ENCODE data around the gene ERBB4.

Gene ERBB4

GRCh38 chr2:212073360-212073759, 465.2 kb downstream of the ERBB4 start:
- H3K27me3 ChIP-seq (ENCODE audit: control insufficient read depth in 3 of 3, insufficient read depth in 3 of 3, low read depth in 1 of 3, low read length in 3 of 3): no peaks in the 10 kb centered on the region
- H3K18ac ChIP-seq (ENCODE audit: low read length): no peak overlapping the region
- H3K23ac ChIP-seq (ENCODE audit: low read depth, low read length, poor library complexity): no peak overlapping the region
- H3K14ac ChIP-seq (ENCODE audit: low read length): no peak overlapping the region
- no peak overlapping the region for H3K9ac ChIP-seq (ENCODE audit: low read depth, low read length, poor library complexity)
- no peak overlapping the region for H3K4ac ChIP-seq (ENCODE audit: low read length)
- no peak overlapping the region for H2BK15ac ChIP-seq (ENCODE audit: low read length)
- H3K4me1 ChIP-seq (ENCODE audit: control insufficient read depth in 2 of 2, insufficient read depth in 1 of 2, low read depth in 1 of 2, low read length in 2 of 2): peaks cover 2 to 7% of the 10 kb centered on the region in 2 donors
- H4K8ac ChIP-seq (ENCODE audit: low read depth, low read length): no peak overlapping the region
- no peak overlapping the region for H2AFZ ChIP-seq (ENCODE audit: low read length)
- no peaks in the 10 kb centered on the region for H3K9me3 ChIP-seq (replicated peaks in 1 of 2; ENCODE audit: control insufficient read depth in 2 of 2, insufficient read depth in 1 of 2, low read depth in 1 of 2, low read length in 2 of 2)
- no peak overlapping the region for H2AK5ac ChIP-seq (ENCODE audit: low read depth, low read length)
- H2BK12ac ChIP-seq (ENCODE audit: low read length): no peak overlapping the region
- H3K79me1 ChIP-seq (ENCODE audit: low read depth, low read length): no peaks in the 10 kb centered on the region
- DNase-seq (ENCODE audit: low spot score): no peak
- H3K27ac ChIP-seq (replicated peaks; ENCODE audit: low read length): no peak overlapping the region
- H3K36me3 ChIP-seq (replicated peaks in 1 of 2; ENCODE audit: control insufficient read depth in 2 of 2, insufficient read depth in 2 of 2, low read length in 2 of 2): no peaks in the 10 kb centered on the region
- H4K91ac ChIP-seq (ENCODE audit: low read depth, low read length, poor library complexity): no peak overlapping the region
- no peak overlapping the region for H2BK120ac ChIP-seq (ENCODE audit: low read depth, low read length)
- no peak overlapping the region for H3K4me3 ChIP-seq (ENCODE audit: low read length in 2 of 2)
- no peak overlapping the region for H3K4me2 ChIP-seq (ENCODE audit: insufficient read depth, low read length, poor library complexity, severe bottlenecking)
- no CpG with 5 or more reads among the region's 1 CpG for WGBS, 2 donors (ENCODE audit: extremely low coverage in 2 of 2, insufficient read length in 2 of 2, insufficient replicate concordance in 1 of 2)
- no peak overlapping the region for H2BK5ac ChIP-seq (ENCODE audit: low read length)

- H3K18ac ChIP-seq (ENCODE audit: low read length): no peak overlapping the region
- H3K79me1 ChIP-seq (ENCODE audit: low read depth, low read length): no peaks in the 10 kb centered on the region
These were observed 472.1 kb downstream of the ERBB4 start for GRCh38 chr2:212066546-212066945.

GRCh38 chr2:212064318-212064717, 474.3 kb downstream of the ERBB4 start:
- no peaks in the 10 kb centered on the region for H3K27me3 ChIP-seq (ENCODE audit: control insufficient read depth in 3 of 3, insufficient read depth in 3 of 3, low read depth in 1 of 3, low read length in 3 of 3)
- H3K4me3 ChIP-seq (ENCODE audit: low read length in 2 of 2): no peak overlapping the region
- H3K23ac ChIP-seq (ENCODE audit: low read depth, low read length, poor library complexity): no peak overlapping the region
- H3K4me1 ChIP-seq (ENCODE audit: control insufficient read depth in 2 of 2, insufficient read depth in 1 of 2, low read depth in 1 of 2, low read length in 2 of 2): no peaks in the 10 kb centered on the region
- no peak for DNase-seq (ENCODE audit: low spot score)
- no peak overlapping the region for H2AFZ ChIP-seq (ENCODE audit: low read length)
- H3K36me3 ChIP-seq (replicated peaks in 1 of 2; ENCODE audit: control insufficient read depth in 2 of 2, insufficient read depth in 2 of 2, low read length in 2 of 2): no peaks in the 10 kb centered on the region
- H3K4me2 ChIP-seq (ENCODE audit: insufficient read depth, low read length, poor library complexity, severe bottlenecking): no peak overlapping the region
- no peak overlapping the region for H3K18ac ChIP-seq (ENCODE audit: low read length)
- H3K14ac ChIP-seq (ENCODE audit: low read length): no peak overlapping the region
- no peak overlapping the region for H3K27ac ChIP-seq (replicated peaks; ENCODE audit: low read length)
- no peak overlapping the region for H2BK120ac ChIP-seq (ENCODE audit: low read depth, low read length)
- no peak overlapping the region for H4K8ac ChIP-seq (ENCODE audit: low read depth, low read length)
- no peaks in the 10 kb centered on the region for H3K9me3 ChIP-seq (replicated peaks in 1 of 2; ENCODE audit: control insufficient read depth in 2 of 2, insufficient read depth in 1 of 2, low read depth in 1 of 2, low read length in 2 of 2)
- H2BK15ac ChIP-seq (ENCODE audit: low read length): no peak overlapping the region
- WGBS, 2 donors (ENCODE audit: extremely low coverage in 2 of 2, insufficient read length in 2 of 2, insufficient replicate concordance in 1 of 2): no CpG with 5 or more reads among the region's 2 CpGs
- H2BK12ac ChIP-seq (ENCODE audit: low read length): no peak overlapping the region
- H3K9ac ChIP-seq (ENCODE audit: low read depth, low read length, poor library complexity): no peak overlapping the region
- no peak overlapping the region for H2AK5ac ChIP-seq (ENCODE audit: low read depth, low read length)
- H4K91ac ChIP-seq (ENCODE audit: low read depth, low read length, poor library complexity): no peak overlapping the region
- no peak overlapping the region for H3K4ac ChIP-seq (ENCODE audit: low read length)
- no peak overlapping the region for H2BK5ac ChIP-seq (ENCODE audit: low read length)
- no peaks in the 10 kb centered on the region for H3K79me1 ChIP-seq (ENCODE audit: low read depth, low read length)

More at GRCh38 chr2:212066546-212066945, 472.1 kb downstream of the ERBB4 start:
- no peak overlapping the region for H3K14ac ChIP-seq (ENCODE audit: low read length)
- H4K91ac ChIP-seq (ENCODE audit: low read depth, low read length, poor library complexity): no peak overlapping the region
- H3K4ac ChIP-seq (ENCODE audit: low read length): no peak overlapping the region
- no peak overlapping the region for H2AK5ac ChIP-seq (ENCODE audit: low read depth, low read length)
- H3K9ac ChIP-seq (ENCODE audit: low read depth, low read length, poor library complexity): no peak overlapping the region
- no peak overlapping the region for H3K4me3 ChIP-seq (ENCODE audit: low read length in 2 of 2)
- no peak overlapping the region for H2BK5ac ChIP-seq (ENCODE audit: low read length)
- H3K9me3 ChIP-seq (replicated peaks in 1 of 2; ENCODE audit: control insufficient read depth in 2 of 2, insufficient read depth in 1 of 2, low read depth in 1 of 2, low read length in 2 of 2): no peaks in the 10 kb centered on the region
- H2BK120ac ChIP-seq (ENCODE audit: low read depth, low read length): no peak overlapping the region
- no peaks in the 10 kb centered on the region for H3K36me3 ChIP-seq (replicated peaks in 1 of 2; ENCODE audit: control insufficient read depth in 2 of 2, insufficient read depth in 2 of 2, low read length in 2 of 2)
- no peak overlapping the region for H2BK15ac ChIP-seq (ENCODE audit: low read length)
- H2BK12ac ChIP-seq (ENCODE audit: low read length): no peak overlapping the region
- no peak overlapping the region for H3K4me2 ChIP-seq (ENCODE audit: insufficient read depth, low read length, poor library complexity, severe bottlenecking)
- no peak overlapping the region for H3K23ac ChIP-seq (ENCODE audit: low read depth, low read length, poor library complexity)
- H3K4me1 ChIP-seq (ENCODE audit: control insufficient read depth in 2 of 2, insufficient read depth in 1 of 2, low read depth in 1 of 2, low read length in 2 of 2): no peaks in the 10 kb centered on the region
- no peak for DNase-seq (ENCODE audit: low spot score)
- H4K8ac ChIP-seq (ENCODE audit: low read depth, low read length): no peak overlapping the region
- H3K27ac ChIP-seq (replicated peaks; ENCODE audit: low read length): no peak overlapping the region
- H2AFZ ChIP-seq (ENCODE audit: low read length): no peak overlapping the region
- WGBS, 2 donors (ENCODE audit: extremely low coverage in 2 of 2, insufficient read length in 2 of 2, insufficient replicate concordance in 1 of 2): no CpG with 5 or more reads among the region's 2 CpGs
- no peaks in the 10 kb centered on the region for H3K27me3 ChIP-seq (ENCODE audit: control insufficient read depth in 3 of 3, insufficient read depth in 3 of 3, low read depth in 1 of 3, low read length in 3 of 3)

GRCh38 chr2:212052412-212053159, 486.0 kb downstream of the ERBB4 start:
- DNase-seq (ENCODE audit: low spot score): no peak
- no peak overlapping the region for H3K4me2 ChIP-seq (ENCODE audit: insufficient read depth, low read length, poor library complexity, severe bottlenecking)

More at GRCh38 chr2:212052412-212053159, 486.0 kb downstream of the ERBB4 start:
- Histone ChIP-seq H3K4me1 (ENCODE audit: control insufficient read depth in 2 of 2, insufficient read depth in 1 of 2, low read depth in 1 of 2, low read length in 2 of 2) (no peaks in the 10 kb centered on the region), H2BK5ac (ENCODE audit: low read length) (no peak overlapping the region), H2BK120ac (ENCODE audit: low read depth, low read length) (no peak overlapping the region), H3K9ac (ENCODE audit: low read depth, low read length, poor library complexity) (no peak overlapping the region), H3K4ac (ENCODE audit: low read length) (no peak overlapping the region), H2BK12ac (ENCODE audit: low read length) (no peak overlapping the region), H4K91ac (ENCODE audit: low read depth, low read length, poor library complexity) (no peak overlapping the region), H3K14ac (ENCODE audit: low read length) (no peak overlapping the region), H2AK5ac (ENCODE audit: low read depth, low read length) (no peak overlapping the region), H3K36me3 (replicated peaks in 1 of 2; ENCODE audit: control insufficient read depth in 2 of 2, insufficient read depth in 2 of 2, low read length in 2 of 2) (no peaks in the 10 kb centered on the region), H3K18ac (ENCODE audit: low read length) (no peak overlapping the region), H3K23ac (ENCODE audit: low read depth, low read length, poor library complexity) (no peak overlapping the region), H3K4me3 (ENCODE audit: low read length in 2 of 2) (no peak overlapping the region), H4K8ac (ENCODE audit: low read depth, low read length) (no peak overlapping the region), H2BK15ac (ENCODE audit: low read length) (no peak overlapping the region), H3K27ac (replicated peaks; ENCODE audit: low read length) (no peak overlapping the region), H2AFZ (ENCODE audit: low read length) (no peak overlapping the region), H3K79me1 (ENCODE audit: low read depth, low read length) (no peaks in the 10 kb centered on the region), H3K27me3 (ENCODE audit: control insufficient read depth in 3 of 3, insufficient read depth in 3 of 3, low read depth in 1 of 3, low read length in 3 of 3) (no peaks in the 10 kb centered on the region), H3K9me3 (replicated peaks in 1 of 2; ENCODE audit: control insufficient read depth in 2 of 2, insufficient read depth in 1 of 2, low read depth in 1 of 2, low read length in 2 of 2) (peaks cover 4 to 26% of the 10 kb centered on the region in 2 donors)
- WGBS, 2 donors (ENCODE audit: extremely low coverage in 2 of 2, insufficient read length in 2 of 2, insufficient replicate concordance in 1 of 2): no CpG with 5 or more reads among the region's 4 CpGs

All from neuronal stem cell (in vitro differentiated cells).